Measurements from ENCODE around the gene ARFGEF2.

Gene ARFGEF2

GRCh38 chr20:49074521-49074920, 153.0 kb downstream of the ARFGEF2 start:
- TF ChIP-seq TCF12 (IDR thresholded peaks at IDR 0.05; ENCODE audit: low read depth) (no peak), YY1 (IDR thresholded peaks at IDR 0.05; ENCODE audit: low read depth) (no peak)

GRCh38 chr20:49078310-49078709, 156.8 kb downstream of the ARFGEF2 start:
- TF ChIP-seq CEBPB (IDR thresholded peaks at IDR 0.05) = no peak
- no peak for TF ChIP-seq CREB1 (IDR thresholded peaks at IDR 0.05; ENCODE audit: low read depth)
- TF ChIP-seq YY1 (IDR thresholded peaks at IDR 0.05; ENCODE audit: low read depth) = no peak
- no peak for TF ChIP-seq USF1 (IDR thresholded peaks at IDR 0.05)
- TF ChIP-seq ZBTB7A (IDR thresholded peaks at IDR 0.05; ENCODE audit: low read depth) = no peak
- TF ChIP-seq TCF12 (IDR thresholded peaks at IDR 0.05; ENCODE audit: low read depth) = no peak
- no peak for TF ChIP-seq FOXM1 (IDR thresholded peaks at IDR 0.05; ENCODE audit: borderline replicate concordance, low read depth)
- no peak for TF ChIP-seq TEAD4 (IDR thresholded peaks at IDR 0.05)
- TF ChIP-seq MAX (IDR thresholded peaks at IDR 0.05) = no peak
- no peak for TF ChIP-seq TAF1 (IDR thresholded peaks at IDR 0.05; ENCODE audit: low read depth)
- no peak for TF ChIP-seq REST (IDR thresholded peaks at IDR 0.05; ENCODE audit: low read depth)
- TF ChIP-seq EP300 (IDR thresholded peaks at IDR 0.05; ENCODE audit: borderline replicate concordance) = no peak
- no peak for TF ChIP-seq NFIC (IDR thresholded peaks at IDR 0.05)
- no peak for TF ChIP-seq RAD21 (IDR thresholded peaks at IDR 0.05; ENCODE audit: low read depth)
- TF ChIP-seq EGR1 (IDR thresholded peaks at IDR 0.05) = no peak
